Stimulated activated CD8-positive, alpha-beta memory T cell treated with anti-CD3 and anti-CD28 coated beads, Interleukin-15, amount 100 ng/mL, for 48 hours (primary cell): Measurements from ENCODE around the gene RASSF5.

Experiments used
- DNase-seq, 2 donors: peaks; one replicate each; pipeline ENCODE4 v3.0.0-alpha.2; 2020; ENCODE audit warnings: low read depth in 2 of 2

Gene RASSF5

GRCh38 chr1:206547104-206547503 is 39.8 kb downstream of the RASSF5 start:
- DNase-seq = no peak

DNA sequence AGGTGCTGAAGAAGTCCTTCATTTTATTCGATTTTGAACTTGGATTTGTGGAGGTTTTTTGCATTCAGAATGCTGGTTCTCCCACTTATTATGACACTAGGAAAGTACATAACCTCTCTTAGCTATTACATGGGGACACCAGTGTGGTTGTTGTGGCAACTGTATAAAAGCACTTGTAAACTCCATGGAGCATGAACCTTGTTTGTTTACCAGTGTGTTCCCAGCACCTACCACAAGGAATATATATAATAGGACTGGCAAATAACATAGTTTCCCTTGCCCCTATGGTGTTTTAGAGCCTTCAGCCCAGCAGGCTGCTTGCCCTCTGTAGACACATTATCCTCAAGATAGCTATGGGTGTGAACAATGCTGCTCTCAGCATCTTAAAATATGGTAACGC is 43.1 kb downstream of the RASSF5 start:
- DNase-seq = no peak

DNA sequence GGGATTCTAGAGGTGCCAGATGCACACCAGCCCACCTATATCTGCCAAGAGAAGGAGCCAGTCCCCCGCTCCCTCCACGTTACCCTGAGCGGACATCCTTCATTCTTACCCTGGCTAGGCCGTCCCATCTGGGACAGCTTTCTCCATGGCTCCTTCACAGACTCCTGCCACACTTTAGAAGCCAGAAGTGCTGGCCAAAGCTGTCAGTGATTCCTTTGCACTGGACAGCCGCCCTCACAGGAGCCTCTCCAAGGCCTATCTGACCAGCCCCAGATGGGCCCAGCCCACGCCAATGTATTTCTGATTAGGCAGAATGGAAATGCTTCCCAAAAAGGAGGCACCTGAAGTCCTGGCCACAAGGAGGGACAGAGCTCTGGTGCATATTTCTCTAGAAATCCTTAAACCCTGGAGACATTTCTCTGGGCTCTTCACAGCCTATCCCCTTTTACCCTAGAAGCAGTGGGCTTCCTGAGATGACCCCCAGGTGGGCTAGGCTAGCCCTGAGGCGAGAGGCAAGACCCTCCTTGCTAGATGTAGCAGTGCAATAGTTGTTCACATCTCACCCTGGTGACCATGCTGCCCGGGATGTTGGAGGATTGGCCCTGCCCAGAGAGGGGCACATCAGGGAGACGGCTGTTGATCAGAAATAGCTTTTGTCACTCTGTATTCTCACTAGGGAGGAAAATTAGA is 44.1 kb downstream of the RASSF5 start:
- no peak for DNase-seq

GRCh38 chr1:206551986-206552326 is 44.6 kb downstream of the RASSF5 start:
- peak in 1 of 2 donors; percentile 68 for DNase-seq

- no peak for DNase-seq
Observed at GRCh38 chr1:206554211-206554610, 46.9 kb downstream of the RASSF5 start.

GRCh38 chr1:206554701-206555472 is 47.6 kb downstream of the RASSF5 start:
- DNase-seq = no peak

- DNase-seq = no peak
Observed at GRCh38 chr1:206555473-206555935, 48.2 kb downstream of the RASSF5 start.

- no peak for DNase-seq
Observed at GRCh38 chr1:206556047-206556749, 48.9 kb downstream of the RASSF5 start.

DNA sequence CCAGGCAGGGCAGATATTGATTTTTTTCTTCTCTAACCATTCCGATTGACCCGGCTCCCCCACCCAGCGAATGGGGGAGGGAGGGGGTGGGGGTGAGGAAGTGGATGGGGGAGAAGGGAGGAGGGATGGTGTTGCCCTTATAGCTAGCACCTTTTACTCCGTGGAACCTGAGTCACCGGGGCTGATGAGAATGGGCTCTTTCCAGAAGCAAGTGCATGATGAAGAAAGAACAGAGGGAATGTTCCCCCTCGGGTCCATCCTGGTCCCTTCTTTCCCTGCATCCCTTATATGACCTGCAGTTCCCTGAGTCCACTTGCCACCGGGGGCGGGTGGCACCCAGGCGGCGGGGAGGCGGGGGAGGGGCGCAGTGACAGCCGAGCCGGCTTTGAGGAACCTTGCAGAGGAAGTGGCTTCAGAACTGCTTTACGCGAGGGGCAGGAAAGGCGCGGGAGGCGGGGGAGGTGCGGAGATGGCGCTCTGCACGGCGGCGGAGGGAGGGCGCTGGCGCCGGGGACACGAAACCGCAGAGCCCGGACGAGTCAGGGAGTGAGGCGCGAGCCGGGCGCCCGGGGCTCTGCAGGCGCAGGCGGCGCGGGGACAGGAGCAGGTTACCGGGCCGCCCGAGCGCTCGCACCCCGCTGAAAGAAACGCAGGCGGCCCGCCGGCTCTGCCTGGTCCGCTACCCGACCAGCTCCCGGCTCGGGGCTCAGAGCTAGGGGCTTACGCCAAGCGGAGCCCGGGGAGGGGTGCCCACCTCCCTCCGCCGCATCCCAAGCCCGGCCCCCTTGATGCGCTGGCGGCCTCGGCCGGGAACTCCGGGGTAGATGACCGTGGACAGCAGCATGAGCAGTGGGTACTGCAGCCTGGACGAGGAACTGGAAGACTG is 49.7 kb downstream of the RASSF5 start:
- peak; percentile 88 to 91 for DNase-seq

DNA sequence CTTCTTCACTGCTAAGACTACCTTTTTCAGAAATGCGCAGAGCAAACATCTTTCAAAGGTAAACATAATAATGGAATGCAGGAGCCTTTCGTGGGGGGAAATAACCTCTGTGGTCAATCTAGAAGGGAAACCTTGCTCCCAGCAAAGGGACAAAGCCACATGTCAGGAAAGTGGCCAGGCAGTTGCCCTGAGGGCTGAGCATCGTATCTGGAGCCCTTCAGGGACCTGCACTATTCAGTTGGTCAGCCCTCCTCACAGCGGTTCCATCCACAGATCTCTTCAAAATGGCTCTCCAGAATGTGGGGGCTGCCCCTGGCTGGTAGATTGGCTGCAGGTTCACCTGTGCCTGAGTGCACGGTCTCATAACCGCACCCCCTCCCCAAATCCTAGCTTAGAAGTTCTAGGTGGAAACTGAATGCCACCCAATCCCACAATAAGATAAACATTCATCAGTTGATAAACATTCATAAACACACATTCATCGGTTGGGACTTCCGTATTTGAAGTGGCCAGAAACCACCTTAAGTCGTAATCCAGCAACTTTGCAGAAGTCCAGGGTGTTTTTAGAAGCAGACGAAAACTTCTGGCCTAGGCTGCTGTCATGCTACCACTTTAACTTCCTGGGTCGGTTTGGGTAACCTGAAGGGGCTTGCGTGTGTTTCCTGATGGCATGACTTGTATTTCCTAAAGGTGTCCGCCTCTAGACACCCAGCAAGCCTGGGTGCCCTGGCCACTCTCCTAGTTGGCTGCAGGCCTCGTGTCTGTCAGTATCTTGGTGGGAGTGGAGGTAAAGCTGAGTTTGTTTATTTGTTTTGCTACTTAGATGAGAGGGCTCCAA is 50.5 kb downstream of the RASSF5 start:
- DNase-seq = no peak

DNA sequence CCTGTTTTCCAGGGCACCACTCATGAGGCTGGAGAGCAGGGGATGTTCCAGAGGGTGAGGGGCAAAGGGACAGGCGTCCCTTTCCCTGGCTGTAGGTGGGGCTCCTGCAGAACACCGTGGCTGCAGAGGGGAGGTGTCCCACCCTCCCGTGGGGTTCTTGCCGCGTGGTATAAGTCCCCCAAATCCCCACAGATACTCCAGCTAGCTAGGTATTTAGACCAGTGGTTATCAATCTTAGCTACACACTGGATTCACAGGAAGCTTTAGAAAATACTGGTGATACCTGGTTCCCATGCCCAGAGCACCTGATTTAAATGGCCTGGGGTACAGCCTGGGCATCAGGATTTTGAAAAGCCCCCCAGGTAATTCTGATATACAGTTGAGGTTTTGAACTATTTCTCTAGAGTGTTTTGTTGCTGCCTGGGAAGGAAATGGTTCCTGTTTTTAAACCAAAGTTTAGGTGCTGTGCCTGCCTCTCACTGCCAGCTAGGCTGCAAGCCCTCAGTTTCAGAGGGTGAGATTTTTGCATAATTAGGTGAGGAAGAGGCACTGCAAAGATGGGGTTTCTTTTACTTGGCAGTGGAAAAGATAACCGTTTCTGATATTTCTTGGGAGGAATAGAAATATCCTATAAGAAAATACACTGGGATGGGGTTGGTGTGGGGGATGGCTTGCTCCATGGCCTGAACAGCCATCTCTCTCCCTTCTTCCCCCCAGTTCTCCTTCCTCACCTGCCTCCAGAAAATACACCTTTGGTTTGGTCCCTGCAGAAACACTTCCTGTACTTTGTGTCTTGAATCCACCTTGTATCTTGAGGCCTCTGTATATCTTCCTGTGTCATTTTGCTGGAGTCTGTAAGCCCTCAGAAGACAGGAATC is 51.7 kb downstream of the RASSF5 start:
- DNase-seq = no peak

DNA sequence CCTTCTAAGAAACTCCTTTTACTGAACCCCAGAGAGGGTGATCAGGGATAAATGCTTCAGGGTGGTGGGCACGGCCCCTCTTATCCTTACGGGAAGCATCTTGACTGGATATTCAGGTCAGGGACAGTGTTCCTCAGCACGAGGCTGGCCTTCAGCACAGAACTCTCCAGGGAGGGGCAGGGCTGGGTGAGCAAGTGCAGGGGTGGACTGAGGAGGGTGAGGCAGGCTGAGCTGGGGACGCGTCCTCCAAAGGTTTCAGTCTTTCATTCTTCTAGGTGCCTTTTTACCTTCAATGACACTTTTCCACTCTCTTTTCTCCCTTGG is 52.3 kb downstream of the RASSF5 start:
- no peak for DNase-seq

DNA sequence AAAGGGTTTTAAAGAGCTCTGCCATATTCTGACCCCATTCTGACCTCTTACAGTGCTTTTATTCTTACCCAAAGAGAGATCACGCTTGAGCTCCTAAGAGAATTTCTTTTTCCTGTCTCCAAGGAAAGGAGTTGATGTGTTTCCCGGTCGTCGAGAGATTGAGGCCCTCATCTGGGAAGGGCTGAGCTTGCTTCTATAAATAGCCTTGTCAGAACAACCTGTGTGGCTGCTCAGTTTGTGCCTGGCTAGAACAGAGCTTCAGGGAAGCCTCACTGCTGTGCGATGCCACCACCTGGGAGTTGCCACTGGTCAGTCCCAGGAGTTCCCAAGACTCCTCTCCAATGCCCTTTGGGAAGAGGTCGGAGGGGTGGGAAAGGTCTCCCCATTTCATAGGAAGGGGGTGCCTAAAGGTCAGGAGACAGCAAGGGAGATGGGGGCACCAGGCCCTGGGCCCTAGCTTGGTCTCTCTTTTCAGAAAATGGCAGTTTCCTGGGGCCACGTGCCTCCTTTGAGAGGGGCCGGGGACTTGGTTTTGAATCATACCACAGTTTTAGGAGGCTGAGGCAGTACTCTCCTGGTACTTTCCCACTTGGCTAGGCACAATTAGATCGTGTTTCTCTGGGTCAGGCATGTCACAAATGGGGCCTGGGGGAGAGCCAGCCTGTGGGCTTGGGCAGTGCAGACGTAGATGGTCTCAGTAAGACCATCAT is 52.8 kb downstream of the RASSF5 start:
- DNase-seq = no peak

GRCh38 chr1:206563367-206564207 is 56.3 kb downstream of the RASSF5 start:
- no peak for DNase-seq

GRCh38 chr1:206565995-206566394 is 58.7 kb downstream of the RASSF5 start:
- no peak for DNase-seq

DNA sequence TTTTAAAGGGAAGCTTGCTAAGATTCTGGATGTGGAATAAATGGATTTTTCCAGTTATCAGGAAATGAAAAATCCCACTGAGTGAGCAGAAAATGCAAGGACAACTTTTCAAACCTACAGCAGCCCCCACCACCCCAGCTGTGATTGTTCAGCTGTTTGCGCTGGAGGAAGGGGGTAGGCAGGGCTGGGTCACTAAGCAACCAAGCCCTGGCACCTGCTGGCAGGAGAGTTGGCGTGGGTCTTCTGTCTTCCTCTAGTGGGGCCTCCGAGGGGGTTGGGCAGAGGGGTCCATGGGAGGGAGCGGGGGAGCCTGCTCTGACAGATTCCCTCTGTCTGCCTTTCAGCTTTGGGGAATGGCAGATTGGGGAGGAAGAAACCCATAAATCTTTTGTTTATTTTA is 59.7 kb downstream of the RASSF5 start:
- no peak for DNase-seq

DNA sequence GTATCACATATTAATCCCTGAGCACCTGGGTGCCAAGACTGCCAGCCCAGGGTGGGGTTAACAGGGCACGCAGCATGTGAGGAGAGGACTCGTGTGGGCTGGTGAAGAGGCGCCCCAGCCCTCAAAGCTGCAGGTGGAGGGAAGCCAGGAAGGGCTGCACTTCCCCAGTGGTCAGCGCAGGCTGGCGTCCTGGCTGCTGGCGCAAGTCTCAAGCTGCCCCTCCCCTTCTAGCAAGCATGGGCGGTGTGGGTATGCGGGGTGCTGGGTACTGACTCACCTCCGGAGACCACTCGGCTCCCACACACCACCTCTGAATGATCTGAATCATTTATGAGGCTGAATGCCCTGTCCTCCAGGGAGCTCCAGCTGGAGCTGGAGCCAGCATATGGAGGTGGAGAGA is 60.9 kb downstream of the RASSF5 start:
- no peak for DNase-seq

DNA sequence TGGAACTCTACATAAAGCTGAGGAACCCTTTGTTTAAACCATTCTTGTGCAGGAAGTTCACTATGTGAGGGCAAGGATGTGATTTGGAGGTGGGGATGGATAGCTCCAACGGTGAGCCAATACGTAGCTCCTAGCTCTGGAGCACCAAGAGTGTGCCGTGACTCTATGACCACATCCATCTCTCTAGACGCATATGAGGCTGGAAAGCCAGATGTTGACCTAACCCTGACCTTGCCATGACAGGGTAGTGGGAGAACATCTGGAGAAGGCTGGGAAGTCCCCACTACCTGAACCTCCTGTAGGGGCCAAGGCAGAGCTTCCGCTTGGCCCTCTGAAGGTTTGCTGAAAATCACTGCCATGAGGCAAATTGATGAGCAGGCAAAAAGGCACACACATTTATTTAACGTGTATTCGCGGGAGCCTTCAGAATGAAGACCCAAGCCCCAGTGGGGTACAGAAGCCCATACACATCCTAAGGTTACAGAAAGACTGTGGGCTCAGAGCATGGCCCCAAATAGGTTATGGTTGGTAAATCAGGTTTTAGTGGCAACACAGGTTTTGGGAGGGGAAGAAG is 61.5 kb downstream of the RASSF5 start:
- DNase-seq = no peak
